Left lobe of liver (tissue), 2 donors: ENCODE data around the gene CRISPLD2. TPM values are rescaled to one million over a fixed set of nuclear protein-coding genes. Genes with fewer than 3 reads are reported as not detected.
A peak's percentile ranks its signal among the peaks of the same experiment; 100 is the strongest.

ENCODE experiments used
- ATAC-seq: fragments of 200-7000 bp; cut with Tn5 transposase; one replicate; pipeline ENCODE4 v1.9.1; 2020; ENCODE audit warnings: mild to moderate bottlenecking, moderate library complexity
- DNase-seq: peaks from one replicate; pipeline ENCODE4 v3.0.0-alpha.2; 2020; ENCODE audit warnings: low spot score
- total RNA-seq: library from RNA; stranded (reverse); gene quantifications from one replicate; pipeline ENCODE4 v1.2.1, GENCODE V29; 2021
- donor health status: DM: no; HTN: no; CAD: no; lungs with moderate emphysema.
- donor health status: DM: no; HTN: yes; CAD: no.

The CRISPLD2 gene
- total RNA-seq, 1 donor from 2014 or later: 4.5 TPM

- DNase-seq (no peak), ATAC-seq (no peak)
Observed at GRCh38 chr16:84879569-84880487, 60.0 kb downstream of the CRISPLD2 start.

- ATAC-seq: no peak
- no peak for DNase-seq
Observed at GRCh38 chr16:84881702-84882521, 62.1 kb downstream of the CRISPLD2 start.

- DNase-seq: no peak
- no peak for ATAC-seq
Observed at GRCh38 chr16:84883301-84883700, 63.5 kb downstream of the CRISPLD2 start.

GRCh38 chr16:84884246-84884595, 64.4 kb downstream of the CRISPLD2 start:
- DNase-seq: no peak
- ATAC-seq: no peak

- no peak for ATAC-seq
Observed at GRCh38 chr16:84884596-84885341, 65.0 kb downstream of the CRISPLD2 start.

GRCh38 chr16:84885342-84885910, 65.6 kb downstream of the CRISPLD2 start:
- ATAC-seq: no peak
- no peak for DNase-seq

More at GRCh38 chr16:84884596-84885341, 65.0 kb downstream of the CRISPLD2 start:
- DNase-seq: no peak

- DNase-seq: no peak
- no peak for ATAC-seq
Observed at GRCh38 chr16:84886497-84887090, 66.8 kb downstream of the CRISPLD2 start.

GRCh38 chr16:84887207-84887606, 67.4 kb downstream of the CRISPLD2 start:
- no peak for DNase-seq
- no peak for ATAC-seq

GRCh38 chr16:84888450-84888849, 68.7 kb downstream of the CRISPLD2 start:
- no peak for DNase-seq
- no peak for ATAC-seq

- DNase-seq (no peak), ATAC-seq (no peak)
Observed at GRCh38 chr16:84889066-84889465, 69.3 kb downstream of the CRISPLD2 start.

GRCh38 chr16:84890427-84890826, 70.6 kb downstream of the CRISPLD2 start:
- DNase-seq (no peak), ATAC-seq (no peak)

- ATAC-seq (no peak), DNase-seq (no peak)
Observed at GRCh38 chr16:84891149-84891795, 71.5 kb downstream of the CRISPLD2 start.

- DNase-seq: no peak
- ATAC-seq: no peak
Observed at GRCh38 chr16:84892097-84892496, 72.3 kb downstream of the CRISPLD2 start.

- ATAC-seq (no peak), DNase-seq (no peak)
Observed at GRCh38 chr16:84893467-84893848, 73.7 kb downstream of the CRISPLD2 start.

- DNase-seq (peak; percentile 69), ATAC-seq (peak; percentile 87)
Observed at GRCh38 chr16:84893849-84894599, 74.2 kb downstream of the CRISPLD2 start.

- ATAC-seq (no peak), DNase-seq (no peak)
Observed at GRCh38 chr16:84895016-84895415, 75.2 kb downstream of the CRISPLD2 start.

- DNase-seq: no peak
- no peak for ATAC-seq
Observed at GRCh38 chr16:84896847-84897246, 77.1 kb downstream of the CRISPLD2 start.

- no peak for DNase-seq
- peak; percentile 10 for ATAC-seq
Observed at GRCh38 chr16:84897911-84898377, 78.2 kb downstream of the CRISPLD2 start.

- ATAC-seq (no peak), DNase-seq (no peak)
Observed at GRCh38 chr16:84898447-84898846, 78.7 kb downstream of the CRISPLD2 start.
